OCI-LY7 (cell line): ENCODE results near the gene ACE. TPM values are rescaled to one million over a fixed set of nuclear protein-coding genes. Genes with fewer than 3 reads are reported as not detected.

Source experiments
- BruUV-seq: library from RNA; stranded (reverse); fragments of 400-500 nt; replicated peaks from 2 replicates; lab custom pipeline; 2021; lab: Mats Ljungman, UMichigan
- CTCF ChIA-PET: fragments of 300-600 bp; sonication (Branson Sonifier 250); formaldehyde crosslinking; loops from one replicate; lab custom pipeline; 2022; ENCODE audit warnings: antibody characterized with exemption; ENCODE audit not compliant: unreplicated experiment; lab: Charles Lee
- POLR2A ChIA-PET: fragments of 300-600 bp; sonication (Branson Sonifier 250); formaldehyde crosslinking; loops from one replicate; lab custom pipeline; 2022; ENCODE audit warnings: antibody characterized with exemption; lab: Charles Lee
- DNase-seq: peaks from one replicate; pipeline ENCODE4 v3.0.0-alpha.2; 2015; ENCODE audit warnings: low spot score
- H2AFZ ChIP-seq: fragments of 200-600 bp; sonication (generic), shearing (Covaris generic); 2 replicates; pipeline ENCODE4 v1.6.1; 2014; ENCODE audit warnings: mild to moderate bottlenecking, antibody characterized with exemption, low read length, moderate library complexity
- H3K27ac ChIP-seq: fragments of 200-600 bp; sonication (generic); 2 replicates; pipeline ENCODE4 v1.5.1; 2014; ENCODE audit warnings: mixed run types, low read depth, mild to moderate bottlenecking, moderate library complexity, low read length, inconsistent platforms; ENCODE audit not compliant: poor library complexity, severe bottlenecking
- H3K36me3 ChIP-seq: fragments of 200-600 bp; sonication (generic); 2 replicates; pipeline ENCODE4 v1.6.1; 2014; ENCODE audit warnings: mild to moderate bottlenecking, antibody characterized with exemption, low read length, moderate library complexity, mixed read lengths; ENCODE audit not compliant: insufficient read depth
- H3K4me1 ChIP-seq: fragments of 200-600 bp; sonication (generic); 2 replicates; pipeline ENCODE4 v1.5.1; 2014; ENCODE audit warnings: mild to moderate bottlenecking, low read length; ENCODE audit not compliant: insufficient read depth, poor library complexity, severe bottlenecking
- H3K4me2 ChIP-seq: fragments of 200-600 bp; sonication (generic); 2 replicates; pipeline ENCODE4 v1.6.1; 2014; ENCODE audit warnings: mild to moderate bottlenecking, low read length
- H3K4me3 ChIP-seq: fragments of 200-600 bp; sonication (generic); 2 replicates; pipeline ENCODE4 v1.5.1; 2014; ENCODE audit warnings: mild to moderate bottlenecking, low read depth, low read length; ENCODE audit not compliant: poor library complexity, severe bottlenecking
- H3K79me2 ChIP-seq: fragments of 200-600 bp; sonication (generic); 2 replicates; pipeline ENCODE4 v1.6.1; 2016; ENCODE audit warnings: low read depth, mild to moderate bottlenecking, low read length, moderate library complexity, mixed read lengths; ENCODE audit not compliant: insufficient read depth
- H3K9me2 ChIP-seq: fragments of 200-600 bp; sonication (generic); 2 replicates; pipeline ENCODE4 v1.6.1; 2016; ENCODE audit warnings: mild to moderate bottlenecking, low read length, mixed read lengths; ENCODE audit not compliant: insufficient read depth
- H3K9me3 ChIP-seq: fragments of 200-600 bp; sonication (generic); 2 replicates; pipeline ENCODE4 v1.6.1; 2014; ENCODE audit warnings: mild to moderate bottlenecking, mixed run types, low read length, mixed read lengths
- H4K20me1 ChIP-seq: fragments of 200-600 bp; sonication (generic); 2 replicates; pipeline ENCODE4 v1.6.1; 2014; ENCODE audit warnings: mild to moderate bottlenecking, antibody characterized with exemption, low read length, moderate library complexity, mixed read lengths; ENCODE audit not compliant: insufficient read depth
- CTCF ChIP-seq: fragments of 200-600 bp; sonication (generic); conservative IDR thresholded peaks from 2 replicates; pipeline ENCODE4 v1.5.1; 2014; ENCODE audit warnings: mild to moderate bottlenecking, antibody characterized with exemption, low read length, moderate library complexity, mixed read lengths
- EZH2phosphoT487 ChIP-seq: fragments of 200-600 bp; sonication (generic); IDR thresholded peaks from 2 replicates; pipeline ENCODE4 v1.6.1; 2018; ENCODE audit warnings: low read depth, borderline replicate concordance, mild to moderate bottlenecking, mixed run types, antibody characterized with exemption, low read length, moderate library complexity, mixed read lengths
- intact Hi-C: fragments of 100-400 bp; cut with micrococcal nuclease; formaldehyde crosslinking; loops from one replicate; pipeline ENCODE4 v1.10.0; 2022; ENCODE audit not compliant: unreplicated experiment
- total RNA-seq, 2 experiments: library from RNA; depleted of rRNA in 1 of 2; stranded (reverse); fragments of >200 nt in 1 of 2; shearing (Covaris generic) in 1 of 2; gene quantifications; 2 replicates each; pipeline ENCODE4 v1.2.3, GENCODE V29; 2014 to 2022

ACE gene
- total RNA-seq, 2 experiments from 2014 or later, result 2.3 to 5.1 TPM

DNA sequence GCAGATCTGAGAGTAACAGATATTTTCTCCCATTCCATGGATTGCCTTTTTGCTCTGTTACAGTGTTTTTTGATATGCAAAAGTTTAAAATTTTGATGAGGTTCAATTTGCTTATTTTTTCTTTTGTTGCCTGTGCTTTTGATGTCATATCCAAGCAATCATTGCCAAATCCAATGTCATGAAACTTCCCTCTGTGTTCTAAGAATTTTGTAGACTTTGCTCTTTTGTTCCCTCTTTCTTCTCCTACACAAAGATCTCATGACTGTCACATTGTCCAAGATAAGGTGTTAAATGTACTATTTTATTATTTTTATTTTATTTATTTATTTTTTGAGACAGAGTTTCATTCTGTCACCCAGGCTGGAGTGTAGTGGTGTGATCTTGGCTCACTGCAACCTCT, 27.4 kb downstream of the ACE start:
- ChIA-PET POLR2A (no interaction called here), CTCF (no interaction called here)
- Histone ChIP-seq H4K20me1 (no peaks in the 10 kb centered on the region), H3K27ac (no peak overlapping the region), H2AFZ (no peak overlapping the region), H3K36me3 (no peaks in the 10 kb centered on the region), H3K4me1 (no peaks in the 10 kb centered on the region), H3K79me2 (no peaks in the 10 kb centered on the region), H3K9me3 (0 out of 2 replicates have a peak, but pooled peaks cover 7% of the 10 kb centered on the region), H3K4me3 (no peak overlapping the region), H3K4me2 (no peak overlapping the region), H3K9me2 (no peaks in the 10 kb centered on the region)
- intact Hi-C loops, result no loop called here
- no peak for DNase-seq
- no peak for TF ChIP-seq CTCF
- TF ChIP-seq EZH2phosphoT487, result no peak
- no TSS peak for BruUV-seq

DNA sequence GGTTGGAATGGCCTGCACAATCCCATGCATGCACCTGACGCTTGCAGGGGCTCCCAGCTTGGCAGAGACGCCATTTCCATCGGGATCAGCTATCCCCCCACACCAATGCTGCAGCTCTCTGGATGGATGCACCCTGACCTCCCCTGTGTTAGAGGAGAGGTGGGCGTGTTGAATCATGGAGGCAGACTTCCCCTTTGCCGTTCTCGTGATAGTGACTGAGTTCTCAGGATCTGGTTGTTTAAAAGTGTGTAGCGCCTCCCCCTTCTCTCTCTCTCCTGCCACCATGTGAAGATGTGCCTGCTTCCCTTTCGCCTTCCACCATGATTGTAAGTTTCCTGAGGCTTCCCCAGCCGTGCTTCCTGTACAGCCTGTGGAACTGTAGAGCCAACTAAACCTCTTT, 28.5 kb downstream of the ACE start:
- Histone ChIP-seq H3K4me3 (no peak overlapping the region), H3K9me3 (0 out of 2 replicates have a peak, but pooled peaks cover 7% of the 10 kb centered on the region), H3K4me2 (no peak overlapping the region), H4K20me1 (no peaks in the 10 kb centered on the region), H3K27ac (no peak overlapping the region), H3K36me3 (no peaks in the 10 kb centered on the region), H3K4me1 (no peaks in the 10 kb centered on the region), H3K9me2 (no peaks in the 10 kb centered on the region), H2AFZ (no peak overlapping the region), H3K79me2 (no peaks in the 10 kb centered on the region)
- intact Hi-C loops, result no loop called here
- BruUV-seq, result no TSS peak
- POLR2A ChIA-PET, result no interaction called here
- CTCF ChIA-PET, result interaction anchor here (0.7 kb wide), 1 partner anchor 39 kb away, joined by 4 read pairs; no protein-coding TSS in a partner anchor
- DNase-seq, result no peak
- TF ChIP-seq CTCF (no peak), EZH2phosphoT487 (no peak)

DNA sequence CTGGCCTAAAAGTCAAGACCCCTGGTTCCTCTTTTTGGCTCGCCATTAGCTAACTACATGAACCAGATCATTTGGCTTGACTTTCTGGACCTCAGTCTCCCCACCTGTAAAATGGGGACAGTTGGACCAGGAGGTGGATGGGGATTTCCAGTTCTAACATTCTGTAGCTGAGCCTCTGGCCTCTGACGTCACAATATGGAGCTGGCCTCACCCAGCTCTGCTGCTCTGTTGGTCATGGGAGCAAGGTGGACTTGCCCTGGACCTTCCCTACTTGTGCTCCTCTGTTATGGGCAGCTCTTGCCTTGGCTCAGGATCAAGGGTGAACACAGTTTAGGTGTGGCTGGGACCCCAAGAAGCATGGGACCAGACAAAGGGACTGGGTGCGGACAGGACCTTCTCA, 29.8 kb downstream of the ACE start:
- no peak overlapping the region for H3K27ac ChIP-seq
- no TSS peak for BruUV-seq
- H3K79me2 ChIP-seq, result no peaks in the 10 kb centered on the region
- TF ChIP-seq EZH2phosphoT487 (no peak), CTCF (no peak)
- no peak overlapping the region for H3K4me2 ChIP-seq
- no peak overlapping the region for H3K4me3 ChIP-seq
- no peaks in the 10 kb centered on the region for H4K20me1 ChIP-seq
- DNase-seq, result no peak
- intact Hi-C loops, result no loop called here
- POLR2A ChIA-PET, result interaction anchor here (0.6 kb wide), 1 partner anchor 77 kb away, joined by 3 read pairs; no protein-coding TSS in a partner anchor
- no peaks in the 10 kb centered on the region for H3K36me3 ChIP-seq
- no peaks in the 10 kb centered on the region for H3K9me2 ChIP-seq
- H2AFZ ChIP-seq, result no peak overlapping the region
- no peaks in the 10 kb centered on the region for H3K4me1 ChIP-seq
- 0 out of 2 replicates have a peak, but pooled peaks cover 7% of the 10 kb centered on the region for H3K9me3 ChIP-seq
- CTCF ChIA-PET, result no interaction called here
